GM19468 (cell line): ENCODE data around the gene ERC1.

Source experiments
- ATAC-seq: cut with Tn5 transposase; IDR thresholded peaks from one replicate; pipeline ENCODE4 v1.9.1; 2021; ENCODE audit warnings: mild to moderate bottlenecking, moderate library complexity, moderate number of reproducible peaks; ENCODE audit not compliant: unreplicated experiment; ENCODE audit errors: extremely low read depth

ERC1 gene

GRCh38 chr12:1493781-1494565 lies 502.9 kb downstream of the ERC1 start:
- ATAC-seq: no peak

- ATAC-seq: no peak
These were observed 503.8 kb downstream of the ERC1 start for GRCh38 chr12:1494856-1495255.

GRCh38 chr12:1496162-1496900 lies 505.3 kb downstream of the ERC1 start:
- no peak for ATAC-seq

DNA sequence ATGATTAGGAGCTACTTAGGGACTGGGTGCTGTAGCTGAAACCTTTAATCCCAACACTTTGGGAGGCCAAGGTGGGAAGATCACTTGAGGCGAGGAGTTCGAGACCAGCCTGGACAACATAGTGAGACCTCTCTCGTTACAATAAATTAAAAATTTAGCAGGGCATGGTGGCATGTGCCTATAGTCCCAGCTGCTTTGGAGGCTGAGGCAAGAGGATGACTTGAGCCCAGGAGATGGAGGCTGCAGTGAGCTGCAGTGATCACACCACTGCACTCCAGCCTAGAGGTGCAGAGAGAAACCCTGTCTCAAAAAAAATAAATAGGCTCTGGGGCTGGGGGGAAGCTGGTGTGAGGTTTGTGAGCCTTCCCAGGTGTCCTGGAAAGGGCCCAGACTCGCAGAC lies 506.1 kb downstream of the ERC1 start:
- ATAC-seq: no peak

DNA sequence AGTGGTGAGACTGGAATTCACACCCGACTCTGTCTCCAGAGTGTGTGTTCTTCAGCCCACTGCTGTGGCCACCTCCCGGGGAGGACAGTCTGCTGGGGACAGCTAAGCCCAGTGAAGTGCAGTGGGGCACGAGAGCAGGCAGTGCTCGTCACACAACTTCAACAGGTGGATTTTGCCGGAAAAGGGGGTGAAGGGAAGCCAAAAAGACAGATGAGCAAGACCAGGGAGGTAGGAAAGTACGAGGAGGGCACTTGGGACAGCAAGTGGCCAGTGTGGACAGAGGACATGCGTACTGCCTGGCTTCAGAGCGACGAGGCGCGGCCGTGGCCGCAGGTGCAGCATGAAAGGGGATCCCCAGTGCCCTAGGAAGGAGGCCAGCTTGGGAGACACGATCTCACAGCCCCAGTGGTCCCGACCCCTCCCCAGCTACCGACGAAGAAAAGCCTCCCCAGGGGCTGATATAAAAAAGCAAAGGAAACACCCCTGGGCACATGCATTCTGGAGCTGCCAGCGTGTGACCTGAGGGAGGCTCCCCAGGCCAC lies 507.2 kb downstream of the ERC1 start:
- no peak for ATAC-seq

DNA sequence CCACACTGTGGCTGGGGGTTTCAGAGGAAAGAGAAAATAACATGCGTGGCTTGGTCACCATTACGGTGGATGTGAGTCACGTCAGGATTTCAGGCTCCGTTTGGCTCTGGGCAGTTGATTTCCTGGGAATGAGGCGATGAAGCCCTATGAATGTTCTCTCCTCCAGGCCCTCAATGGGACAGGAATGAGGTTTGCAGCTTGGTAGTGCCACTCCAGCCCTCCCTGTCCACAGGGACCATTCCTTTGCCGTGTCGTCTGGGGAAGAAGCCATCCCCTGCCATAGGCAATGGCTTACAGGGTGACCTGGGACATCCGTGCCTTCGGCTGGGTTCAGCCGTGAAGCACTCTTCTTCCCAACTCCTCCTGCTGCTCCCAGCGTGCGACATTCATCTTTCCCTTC lies 508.3 kb downstream of the ERC1 start:
- no peak for ATAC-seq

- no peak for ATAC-seq
These were observed 509.2 kb downstream of the ERC1 start for GRCh38 chr12:1500095-1500801.

- no peak for ATAC-seq
These were observed 510.0 kb downstream of the ERC1 start for GRCh38 chr12:1501001-1501400.

DNA sequence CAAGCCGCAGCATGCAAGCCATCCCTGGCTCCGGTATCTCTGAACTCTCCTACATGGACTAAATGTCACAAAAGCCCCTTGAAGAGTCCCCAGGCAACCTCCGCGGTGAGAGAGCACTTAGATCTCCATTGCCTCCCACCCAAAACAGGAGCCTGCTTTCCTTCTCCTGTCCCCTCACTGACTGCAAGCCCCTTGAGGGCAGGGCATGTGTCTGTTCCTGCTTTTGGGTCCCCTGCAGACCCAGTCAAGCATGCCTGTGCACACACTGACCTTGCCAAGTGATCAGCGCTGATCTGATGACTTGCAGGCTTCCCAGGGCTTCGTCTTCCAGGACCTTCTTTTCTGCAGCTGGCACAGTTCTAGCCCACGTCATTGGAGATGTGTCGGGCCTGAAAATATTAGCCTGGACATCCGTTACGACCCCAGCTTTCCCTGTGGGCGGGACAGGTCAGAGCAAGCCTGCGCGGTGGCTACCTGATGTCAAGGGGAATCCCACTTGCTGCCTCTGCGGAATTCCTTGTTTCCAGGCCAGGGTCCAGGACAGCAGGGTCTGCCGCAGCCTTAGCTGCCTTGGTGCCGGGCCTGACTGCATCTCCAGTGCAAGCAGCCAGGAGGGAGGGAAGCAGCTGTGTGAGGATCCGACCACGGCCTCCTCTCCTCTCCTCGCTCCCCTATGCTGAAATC lies 510.8 kb downstream of the ERC1 start:
- no peak for ATAC-seq

- ATAC-seq: no peak
These were observed 511.3 kb downstream of the ERC1 start for GRCh38 chr12:1502379-1502720.

- no peak for ATAC-seq
These were observed 511.8 kb downstream of the ERC1 start for GRCh38 chr12:1502831-1503230.

GRCh38 chr12:1503281-1503711 lies 512.3 kb downstream of the ERC1 start:
- no peak for ATAC-seq

DNA sequence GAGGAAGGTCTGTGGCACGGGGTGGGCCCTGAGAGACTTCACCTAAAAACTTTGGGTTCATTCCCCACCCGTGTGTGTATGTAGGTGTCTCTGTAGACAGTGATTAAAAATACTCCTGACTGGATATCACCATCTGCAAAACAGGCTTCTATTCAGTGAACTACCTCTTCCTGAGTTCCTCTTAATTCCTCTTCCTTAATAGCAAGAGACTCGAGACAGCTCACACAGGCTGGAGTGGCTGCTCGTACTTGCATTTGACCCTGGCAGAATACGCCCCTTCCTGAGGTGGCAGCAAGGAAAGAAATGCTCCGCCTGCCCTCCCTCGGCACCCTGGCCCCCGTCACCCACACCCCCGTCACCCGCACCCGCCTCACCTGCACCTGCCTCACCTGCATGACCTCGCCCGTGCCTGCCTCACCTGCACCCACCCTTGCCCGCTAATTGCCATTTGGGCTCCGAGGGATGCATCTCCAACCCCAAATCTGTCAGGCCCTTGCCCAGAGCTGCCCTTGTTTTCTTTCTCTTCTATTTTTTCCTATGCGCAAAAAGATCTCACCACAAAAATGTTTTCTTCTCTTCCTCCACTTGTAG lies 513.4 kb downstream of the ERC1 start:
- ATAC-seq: no peak

DNA sequence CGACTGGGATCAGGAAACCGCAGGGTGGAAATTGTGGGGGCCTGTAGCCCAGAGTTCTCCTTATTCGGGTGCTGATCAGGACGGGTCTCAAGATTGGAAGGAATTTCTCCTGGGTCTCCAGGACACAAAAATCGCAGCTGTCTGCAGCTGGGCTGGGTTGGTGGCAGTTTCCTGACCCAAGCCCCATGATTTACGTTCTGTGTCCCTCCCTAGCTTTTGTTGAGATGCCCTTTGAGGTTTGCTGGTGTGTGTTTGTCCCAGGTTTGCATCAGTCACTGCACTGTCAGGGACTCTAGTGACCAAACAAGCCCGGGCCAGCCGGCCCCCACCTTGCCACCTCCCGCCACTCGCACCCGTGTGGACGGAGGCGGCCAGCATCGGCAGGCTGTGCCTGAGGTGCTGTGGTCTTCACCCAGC lies 513.9 kb downstream of the ERC1 start:
- no peak for ATAC-seq

DNA sequence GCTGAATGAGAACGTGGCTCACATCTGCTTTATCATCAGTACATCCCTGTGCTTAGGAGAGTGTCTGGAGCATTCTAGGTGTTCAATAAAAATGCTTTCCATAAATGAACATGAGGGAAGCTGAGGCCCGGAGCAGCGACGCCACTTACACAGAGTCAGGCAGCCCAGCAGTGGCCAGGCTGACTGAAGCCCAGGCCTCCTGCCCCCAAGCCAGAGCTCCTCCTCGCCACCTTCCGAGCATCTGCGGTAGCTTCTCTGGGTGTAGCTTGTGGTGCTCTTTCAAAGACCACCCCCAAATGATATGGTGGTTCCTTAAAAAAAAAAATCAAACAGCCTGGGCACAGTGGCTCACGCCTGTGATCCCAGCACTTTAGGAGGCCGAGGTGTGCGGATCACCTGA lies 514.6 kb downstream of the ERC1 start:
- ATAC-seq: no peak

DNA sequence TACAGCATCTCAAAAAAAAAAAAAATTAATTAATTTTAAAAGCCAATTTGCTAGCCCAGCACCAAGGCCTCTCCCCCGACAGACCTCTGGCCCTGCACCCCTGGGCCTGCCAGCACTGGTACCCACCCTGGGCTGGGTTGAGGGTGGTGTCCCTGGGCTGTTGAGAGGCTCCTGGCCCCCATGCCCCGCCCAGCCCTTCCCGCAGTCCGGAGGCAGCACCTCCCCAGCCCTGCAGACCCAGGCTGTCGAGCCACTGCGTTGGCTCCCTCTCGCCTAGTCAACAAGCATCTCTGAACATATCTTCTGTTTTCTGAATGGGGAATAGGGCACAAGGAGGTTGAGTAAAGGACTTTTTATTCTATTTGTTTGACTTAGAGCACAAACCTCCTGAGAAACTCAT lies 516.3 kb downstream of the ERC1 start:
- no peak for ATAC-seq

- ATAC-seq: no peak
These were observed 518.5 kb downstream of the ERC1 start for GRCh38 chr12:1509413-1510052.

GRCh38 chr12:1510056-1510812 lies 519.2 kb downstream of the ERC1 start:
- no peak for ATAC-seq

DNA sequence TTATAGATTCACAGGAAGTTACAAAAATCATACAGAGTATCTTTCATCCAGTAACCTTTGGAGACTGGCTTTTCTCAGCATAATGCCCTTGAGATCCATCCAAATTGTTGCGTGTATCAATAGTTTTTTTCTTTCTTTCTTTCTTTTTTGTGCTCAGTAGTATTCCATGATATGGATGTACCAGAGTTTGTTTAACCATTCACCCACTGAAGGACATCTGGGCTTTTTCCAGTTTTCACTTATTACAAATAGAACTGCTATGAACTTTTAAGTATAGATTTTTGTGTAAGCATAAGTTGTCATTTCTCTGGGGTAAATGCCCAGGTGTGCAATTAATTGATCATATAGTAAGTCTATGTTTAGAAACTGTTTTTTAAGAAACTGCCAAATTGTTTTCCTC lies 524.0 kb downstream of the ERC1 start:
- no peak for ATAC-seq
